BLaER1 (cell line): Measurements from ENCODE around the gene CLDN1.
A peak's percentile ranks its signal among the peaks of the same experiment; 100 is the strongest.

Source experiments
- H3K27ac ChIP-seq: shearing (Covaris generic); formaldehyde crosslinking; 2 replicates; pipeline ENCODE4 v1.8.1; 2022
- H3K27me3 ChIP-seq: shearing (Covaris generic); formaldehyde crosslinking; 2 replicates; pipeline ENCODE4 v1.8.1; 2022
- H3K36me3 ChIP-seq: shearing (Covaris generic); formaldehyde crosslinking; 2 replicates; pipeline ENCODE4 v1.8.1; 2022
- H3K4me1 ChIP-seq: shearing (Covaris generic); formaldehyde crosslinking; 2 replicates; pipeline ENCODE4 v1.8.1; 2022
- H3K4me2 ChIP-seq: shearing (Covaris generic); formaldehyde crosslinking; 2 replicates; pipeline ENCODE4 v1.8.1; 2022
- H3K4me3 ChIP-seq: shearing (Covaris generic); formaldehyde crosslinking; 2 replicates; pipeline ENCODE4 v1.8.1; 2022
- H3K9ac ChIP-seq: shearing (Covaris generic); formaldehyde crosslinking; 2 replicates; pipeline ENCODE4 v1.8.1; 2022
- H3K9me3 ChIP-seq: shearing (Covaris generic); formaldehyde crosslinking; 2 replicates; pipeline ENCODE4 v1.8.1; 2022
- H4K20me1 ChIP-seq: shearing (Covaris generic); formaldehyde crosslinking; 2 replicates; pipeline ENCODE4 v1.8.1; 2022
- Cebpa-rat ChIP-seq: shearing (Covaris generic); IDR thresholded peaks from 2 replicates; pipeline ENCODE4 v1.8.1; 2022

The CLDN1 gene

DNA sequence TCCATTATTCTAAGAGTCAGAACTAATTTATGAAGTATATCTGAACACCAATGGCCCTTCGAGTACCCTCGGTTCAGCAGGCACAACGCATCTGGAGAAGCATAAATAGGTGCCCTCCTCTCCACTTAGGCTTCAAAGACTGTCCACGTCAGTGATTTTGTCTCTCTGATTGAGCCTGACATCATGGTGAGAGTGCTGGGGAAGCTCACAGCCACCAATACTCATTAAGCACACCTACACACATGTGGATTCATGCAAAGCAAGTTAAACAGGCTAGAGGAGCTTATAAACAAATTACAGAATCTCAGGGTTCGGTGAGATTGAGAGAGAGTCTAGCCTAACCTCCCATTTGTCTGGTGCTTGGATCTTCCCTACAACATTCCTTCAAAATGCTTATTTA lies 3.6 kb downstream of the CLDN1 start:
- H3K9ac ChIP-seq: no peak overlapping the region
- no peak overlapping the region for H3K27ac ChIP-seq
- peaks cover 13% of the 10 kb centered on the region for H3K9me3 ChIP-seq
- no peak overlapping the region for H3K4me2 ChIP-seq
- no peaks in the 10 kb centered on the region for H3K27me3 ChIP-seq
- no peak overlapping the region for H3K4me3 ChIP-seq
- no peak for TF ChIP-seq Cebpa-rat
- no peaks in the 10 kb centered on the region for H4K20me1 ChIP-seq
- H3K36me3 ChIP-seq: no peaks in the 10 kb centered on the region
- H3K4me1 ChIP-seq: peaks cover 10% of the 10 kb centered on the region; the same call in 1 of the 2 replicates

DNA sequence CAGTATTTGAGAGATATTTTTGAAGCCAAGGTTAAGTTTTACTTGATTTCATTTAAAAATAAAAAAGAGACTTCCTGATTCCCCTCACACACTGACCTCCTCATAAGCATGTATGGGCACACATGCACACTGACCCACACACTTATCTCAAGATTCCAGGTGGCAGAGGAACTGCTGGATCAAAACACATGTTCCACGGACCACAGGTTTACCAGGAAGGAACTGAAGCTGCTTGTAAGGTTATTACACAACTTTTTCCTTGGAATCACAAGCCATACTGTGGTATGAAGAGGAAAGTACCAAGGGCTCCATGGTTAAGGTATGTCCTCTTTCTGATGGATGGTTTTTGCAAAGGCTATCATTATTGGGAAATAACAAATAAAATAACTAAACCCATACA lies 7.5 kb downstream of the CLDN1 start:
- no peak for TF ChIP-seq Cebpa-rat
- H3K36me3 ChIP-seq: no peaks in the 10 kb centered on the region

DNA sequence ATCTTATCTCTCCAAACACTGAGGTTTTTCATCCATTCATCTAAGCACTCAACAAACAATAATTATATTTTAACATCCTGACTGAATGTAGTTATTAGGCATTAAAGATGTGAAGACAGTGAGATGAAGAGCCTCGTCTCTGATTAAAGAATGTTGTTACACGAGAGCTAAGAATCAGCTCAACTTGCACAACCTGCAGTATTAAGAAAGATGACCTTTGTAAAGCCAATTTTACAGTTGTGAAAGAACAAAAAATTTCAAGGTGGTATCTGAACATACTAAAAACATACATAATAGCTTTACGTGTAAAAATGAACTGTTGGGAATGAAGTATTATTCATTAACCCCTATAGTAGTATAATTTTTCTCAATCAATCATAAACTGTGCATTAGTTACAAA lies 12.8 kb downstream of the CLDN1 start:
- Histone ChIP-seq H3K9ac (no peak overlapping the region), H3K4me2 (no peak overlapping the region), H3K27me3 (no peaks in the 10 kb centered on the region), H3K4me1 (no peaks in the 10 kb centered on the region), H3K36me3 (no peaks in the 10 kb centered on the region), H3K9me3 (no peaks in the 10 kb centered on the region), H3K4me3 (no peak overlapping the region), H4K20me1 (no peaks in the 10 kb centered on the region), H3K27ac (no peak overlapping the region)
- no peak for TF ChIP-seq Cebpa-rat

More for the DNA sequence above, 7.5 kb downstream of the CLDN1 start:
- Histone ChIP-seq H3K27ac (no peak overlapping the region), H3K9ac (no peak overlapping the region), H3K4me2 (no peak overlapping the region), H4K20me1 (no peaks in the 10 kb centered on the region), H3K27me3 (no peaks in the 10 kb centered on the region), H3K4me3 (no peak overlapping the region), H3K9me3 (no peaks in the 10 kb centered on the region), H3K4me1 (no peaks in the 10 kb centered on the region)

DNA sequence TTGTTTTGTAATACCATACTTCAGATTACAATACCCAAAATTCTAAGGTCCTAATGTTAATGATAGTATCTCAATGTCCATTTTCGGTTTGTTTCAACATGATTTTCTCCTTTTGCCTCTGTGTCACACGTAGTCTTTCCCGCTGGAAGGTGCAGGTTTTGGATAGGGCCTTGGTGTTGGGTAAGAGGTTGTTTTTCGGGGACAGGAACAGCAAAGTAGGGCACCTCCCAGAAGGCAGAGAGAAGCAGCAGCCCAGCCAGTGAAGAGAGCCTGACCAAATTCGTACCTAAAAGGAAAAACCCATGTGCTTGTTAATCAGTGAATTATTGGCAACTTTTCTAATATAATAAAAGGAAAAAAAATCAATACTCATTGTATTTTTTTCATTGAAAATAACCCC lies 14.1 kb downstream of the CLDN1 start:
- H4K20me1 ChIP-seq: no peaks in the 10 kb centered on the region
- H3K27me3 ChIP-seq: no peaks in the 10 kb centered on the region
- no peak overlapping the region for H3K4me2 ChIP-seq
- no peaks in the 10 kb centered on the region for H3K4me1 ChIP-seq
- H3K9me3 ChIP-seq: no peaks in the 10 kb centered on the region
- H3K9ac ChIP-seq: no peak overlapping the region
- H3K36me3 ChIP-seq: no peaks in the 10 kb centered on the region
- no peak overlapping the region for H3K4me3 ChIP-seq
- TF ChIP-seq Cebpa-rat: no peak
- no peak overlapping the region for H3K27ac ChIP-seq

DNA sequence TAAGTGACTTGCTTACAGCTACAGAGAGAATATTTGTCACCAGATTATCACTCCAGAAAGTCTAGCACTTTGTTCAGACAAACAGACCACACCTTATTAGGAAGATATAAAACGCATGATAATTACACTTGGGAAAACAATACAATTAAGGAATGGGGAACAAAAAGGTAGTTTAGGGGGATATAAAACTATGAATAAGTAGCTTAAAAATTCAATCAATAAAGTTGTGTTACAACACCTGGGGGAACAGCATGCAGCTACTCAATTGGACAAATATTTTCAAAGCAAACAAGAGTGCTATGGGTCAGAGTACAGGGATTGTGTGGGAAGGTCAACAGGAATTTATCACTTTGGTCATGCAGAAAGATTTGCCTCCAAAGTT lies 15.1 kb downstream of the CLDN1 start:
- H3K9me3 ChIP-seq: no peaks in the 10 kb centered on the region
- H3K4me1 ChIP-seq: peaks cover 4% of the 10 kb centered on the region; the same call in 1 of the 2 replicates
- no peak overlapping the region for H3K4me2 ChIP-seq
- TF ChIP-seq Cebpa-rat: no peak
- no peak overlapping the region for H3K27ac ChIP-seq
- no peaks in the 10 kb centered on the region for H3K36me3 ChIP-seq
- H3K27me3 ChIP-seq: no peaks in the 10 kb centered on the region
- no peak overlapping the region for H3K9ac ChIP-seq
- no peaks in the 10 kb centered on the region for H4K20me1 ChIP-seq
- H3K4me3 ChIP-seq: no peak overlapping the region

DNA sequence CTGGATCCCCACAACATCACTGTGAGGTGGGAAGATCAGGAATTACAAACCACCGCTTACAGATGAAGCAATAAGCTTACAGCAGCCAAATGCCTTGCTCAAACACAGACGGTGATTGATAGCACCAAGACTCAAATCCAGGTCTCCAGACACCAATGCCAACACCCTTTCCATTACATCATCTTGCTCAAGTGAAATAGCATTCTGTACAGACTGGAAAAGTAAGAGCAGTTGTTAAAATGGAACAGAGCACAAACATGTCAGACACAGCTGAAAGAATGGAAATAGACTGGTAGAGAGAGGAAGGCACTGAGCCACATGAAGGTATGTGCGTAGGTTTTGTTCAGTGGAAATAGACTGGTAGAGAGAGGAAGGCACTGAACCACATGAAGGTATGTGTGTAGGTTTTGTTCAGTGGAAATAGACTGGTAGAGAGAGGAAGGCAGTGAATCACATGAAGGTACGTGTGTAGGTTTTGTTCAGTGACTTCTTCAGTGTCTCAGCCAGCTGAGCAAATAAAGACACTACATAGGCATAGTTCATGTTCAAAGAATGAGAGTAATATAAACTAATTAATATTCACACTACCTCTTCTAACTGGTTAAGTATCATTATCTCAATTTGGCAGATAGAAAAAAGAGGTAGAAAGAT lies 15.6 kb downstream of the CLDN1 start:
- Histone ChIP-seq H3K4me2 (no peak overlapping the region), H3K27me3 (no peaks in the 10 kb centered on the region), H4K20me1 (no peaks in the 10 kb centered on the region), H3K36me3 (no peaks in the 10 kb centered on the region), H3K9ac (no peak overlapping the region), H3K4me1 (peaks cover 9% of the 10 kb centered on the region), H3K4me3 (no peak overlapping the region), H3K9me3 (no peaks in the 10 kb centered on the region), H3K27ac (no peak overlapping the region)
- TF ChIP-seq Cebpa-rat: no peak

DNA sequence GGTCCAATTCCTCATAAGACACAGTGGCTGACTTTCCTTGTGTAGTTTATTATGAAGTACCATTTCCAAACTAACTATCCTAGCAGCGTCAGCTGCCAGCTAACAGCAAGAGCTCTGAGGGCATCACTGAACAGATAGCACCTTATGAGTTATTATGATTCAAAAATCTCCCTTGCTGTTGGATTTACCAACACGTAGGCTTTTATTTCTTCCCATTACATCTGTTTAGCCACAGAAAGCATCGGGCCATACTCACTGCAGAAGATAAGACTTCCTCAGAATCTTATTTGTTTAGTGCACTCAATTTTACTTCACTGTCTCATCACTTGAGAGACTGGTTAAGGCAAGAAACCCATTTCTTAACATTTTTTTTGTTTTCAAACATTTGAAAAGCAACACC lies 16.2 kb downstream of the CLDN1 start:
- Histone ChIP-seq H3K4me2 (no peak overlapping the region), H3K27me3 (no peaks in the 10 kb centered on the region), H3K4me1 (peaks cover 15% of the 10 kb centered on the region), H3K27ac (no peak overlapping the region), H4K20me1 (no peaks in the 10 kb centered on the region), H3K9me3 (no peaks in the 10 kb centered on the region), H3K36me3 (no peaks in the 10 kb centered on the region), H3K9ac (no peak overlapping the region), H3K4me3 (no peak overlapping the region)
- no peak for TF ChIP-seq Cebpa-rat

DNA sequence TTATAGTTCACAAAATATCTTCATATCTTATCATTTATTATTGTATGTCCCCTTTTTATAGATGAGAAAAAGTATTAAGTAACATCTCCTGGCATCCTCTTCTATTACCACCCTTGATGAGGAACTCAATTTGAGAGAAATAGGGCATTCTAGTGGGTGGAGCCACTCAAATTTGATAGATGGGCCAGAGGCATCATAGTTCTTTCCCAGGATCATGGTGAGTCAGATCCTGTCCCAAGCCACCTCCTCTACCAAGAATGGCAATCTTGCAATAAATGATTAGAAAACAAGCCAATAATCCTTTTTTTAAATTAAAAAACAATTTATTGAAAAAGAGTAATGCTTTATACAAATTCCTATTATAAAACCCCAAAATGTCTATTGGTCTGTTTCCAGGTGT lies 16.8 kb downstream of the CLDN1 start:
- Histone ChIP-seq H3K9me3 (no peaks in the 10 kb centered on the region), H3K4me1 (peaks cover 18% of the 10 kb centered on the region), H3K36me3 (no peaks in the 10 kb centered on the region), H3K4me2 (no peak overlapping the region), H3K27me3 (no peaks in the 10 kb centered on the region), H3K9ac (no peak overlapping the region), H3K4me3 (no peak overlapping the region), H4K20me1 (no peaks in the 10 kb centered on the region), H3K27ac (no peak overlapping the region)
- no peak for TF ChIP-seq Cebpa-rat

DNA sequence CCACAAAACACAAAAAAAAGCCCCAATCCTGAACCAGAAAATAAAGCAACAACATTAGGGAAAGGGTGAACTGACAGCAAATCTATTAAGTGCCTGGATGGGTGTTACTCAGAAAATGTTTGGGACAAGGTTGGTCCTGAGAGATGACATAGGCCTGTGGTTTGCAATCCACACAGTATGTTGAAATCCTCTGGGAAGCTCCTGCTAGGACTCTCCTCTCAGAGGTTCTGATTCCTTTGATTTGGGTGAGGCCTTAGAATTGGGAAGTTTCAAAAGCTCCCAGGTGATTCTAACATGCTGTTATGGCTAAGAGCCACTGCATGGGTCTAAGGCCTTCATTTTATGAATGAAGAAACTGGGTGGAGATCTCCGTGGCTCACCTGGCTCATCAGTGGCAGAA lies 18.4 kb downstream of the CLDN1 start:
- no peak overlapping the region for H3K27ac ChIP-seq
- no peaks in the 10 kb centered on the region for H3K27me3 ChIP-seq
- no peaks in the 10 kb centered on the region for H3K9me3 ChIP-seq
- no peak overlapping the region for H3K4me3 ChIP-seq
- H3K36me3 ChIP-seq: no peaks in the 10 kb centered on the region
- no peak for TF ChIP-seq Cebpa-rat
- H3K4me1 ChIP-seq: peaks cover 18% of the 10 kb centered on the region
- H3K9ac ChIP-seq: no peak overlapping the region
- H4K20me1 ChIP-seq: no peaks in the 10 kb centered on the region
- no peak overlapping the region for H3K4me2 ChIP-seq

DNA sequence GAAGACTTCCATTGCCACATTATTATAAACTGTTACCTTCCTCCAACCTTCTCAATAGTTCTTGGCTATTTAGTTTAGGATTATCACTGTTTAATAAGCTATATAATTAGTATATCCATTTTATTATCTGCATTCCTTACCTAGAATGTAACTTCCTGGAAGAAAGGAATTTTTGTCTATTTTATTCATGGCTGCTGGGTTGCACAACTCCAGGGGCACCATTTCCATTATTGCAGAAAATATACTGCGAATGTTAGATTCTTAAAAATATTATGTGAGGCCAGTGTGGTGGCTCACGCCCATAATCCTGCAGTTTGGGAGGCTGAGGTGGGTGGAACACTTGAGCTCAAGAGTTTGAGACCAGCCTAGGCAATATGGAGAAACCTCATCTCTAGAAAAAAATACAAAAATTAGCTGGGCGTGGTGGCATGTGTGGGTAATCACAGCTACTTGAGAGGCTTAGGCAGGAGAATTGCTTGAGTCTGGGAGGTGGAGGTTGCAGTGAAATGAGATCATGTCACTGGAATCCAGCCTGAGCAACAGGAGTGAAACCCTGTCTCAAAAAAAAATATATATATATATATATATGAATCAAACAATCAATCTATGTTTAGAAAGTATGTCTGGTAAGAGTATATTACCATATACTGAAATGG lies 19.9 kb downstream of the CLDN1 start:
- Histone ChIP-seq H3K27me3 (no peaks in the 10 kb centered on the region), H3K27ac (0 out of 2 replicates have a peak overlapping the region, but pooled peaks have one; percentile 15), H4K20me1 (no peaks in the 10 kb centered on the region), H3K4me3 (no peak overlapping the region), H3K36me3 (no peaks in the 10 kb centered on the region), H3K4me2 (peak overlapping the region; percentile 62), H3K4me1 (peaks cover 18% of the 10 kb centered on the region), H3K9me3 (no peaks in the 10 kb centered on the region), H3K9ac (no peak overlapping the region)
- TF ChIP-seq Cebpa-rat: no peak

DNA sequence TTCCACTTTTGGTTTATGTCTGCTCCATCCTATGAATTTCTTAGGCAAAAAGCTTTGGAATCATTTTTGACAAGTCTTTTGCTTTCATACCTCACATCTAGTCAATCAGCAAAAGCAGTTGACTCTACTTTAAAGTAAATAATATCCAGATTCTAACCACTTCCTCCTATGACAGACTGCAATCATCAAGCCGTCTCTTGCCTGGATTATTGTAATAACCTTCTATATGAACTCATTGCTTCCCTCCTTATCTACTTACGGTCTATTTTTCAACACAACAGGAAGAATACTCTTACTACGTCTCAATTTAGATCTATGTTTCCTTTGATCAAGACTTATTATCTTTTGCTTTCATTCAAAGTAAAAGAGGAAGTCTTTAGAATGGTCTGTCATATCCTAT lies 20.7 kb downstream of the CLDN1 start:
- Histone ChIP-seq H4K20me1 (no peaks in the 10 kb centered on the region), H3K4me2 (peak overlapping the region; percentile 62), H3K4me3 (no peak overlapping the region), H3K9ac (no peak overlapping the region), H3K9me3 (no peaks in the 10 kb centered on the region), H3K4me1 (peaks cover 18% of the 10 kb centered on the region), H3K27me3 (no peaks in the 10 kb centered on the region), H3K36me3 (no peaks in the 10 kb centered on the region), H3K27ac (peak overlapping the region; percentile 15; the same call in 1 of the 2 replicates)
- TF ChIP-seq Cebpa-rat: no peak
